K562 (cell line): Measurements from ENCODE around the gene F2RL2.

ENCODE experiments used
- CTCF ChIP-seq, 3 experiments: IDR thresholded peaks in 2 of 3; conservative IDR thresholded peaks in 1 of 3; 2 replicates each; pipeline ENCODE4 v1.5.1; 2011 to 2012; ENCODE audit warnings: low read length in 3 of 3, mild to moderate bottlenecking in 3 of 3, control low read depth in 2 of 3, improper control_type of control experiment in 1 of 3, inconsistent platforms in 1 of 3, low read depth in 1 of 3, mixed read lengths in 1 of 3, moderate library complexity in 1 of 3; ENCODE audit not compliant: insufficient read depth in 2 of 3
- POLR2A ChIP-seq: fragments of 450-650 bp; conservative IDR thresholded peaks from 2 replicates; pipeline ENCODE4 v1.6.1; 2016
- RAD51 ChIP-seq: fragments of 450-650 bp; IDR thresholded peaks from 2 replicates; pipeline ENCODE4 v1.7.1; 2016; ENCODE audit warnings: low read depth, mild to moderate bottlenecking, borderline replicate concordance

- TF ChIP-seq RAD51 (no peak), POLR2A (no peak), CTCF (IDR thresholded peaks at IDR 0.05 in 2 of 3, conservative IDR thresholded peaks at IDR 0.05 in 1 of 3; ENCODE audit: insufficient read depth in 2 of 3, low read depth in 1 of 3, low read length in 3 of 3) (no peak)
These were observed 53.0 kb downstream of the F2RL2 start for GRCh38 chr5:76570153-76570552.
